ENCODE results near the gene KCNMA1.

Gene KCNMA1

DNA sequence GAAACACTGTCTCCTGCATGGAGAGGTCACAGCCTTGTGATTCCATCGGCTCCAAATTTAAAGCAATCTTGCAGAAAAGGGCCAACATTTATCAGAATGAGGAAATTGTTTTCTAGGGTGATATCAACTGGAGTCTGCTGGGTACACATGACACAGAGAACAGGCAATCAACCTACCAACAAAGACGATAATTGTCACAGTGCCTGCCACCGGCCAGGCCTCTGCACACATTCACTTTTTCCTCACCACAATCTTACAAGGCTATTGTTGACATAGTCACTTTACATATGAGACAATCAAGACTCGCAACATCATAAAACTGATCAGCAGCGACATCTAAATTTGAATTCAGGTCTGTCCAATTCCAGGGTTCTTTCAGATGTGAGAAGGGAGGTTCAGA is 189.4 kb downstream of the KCNMA1 start:
- no peak for DNase-seq (ENCODE audit: low spot score)

DNA sequence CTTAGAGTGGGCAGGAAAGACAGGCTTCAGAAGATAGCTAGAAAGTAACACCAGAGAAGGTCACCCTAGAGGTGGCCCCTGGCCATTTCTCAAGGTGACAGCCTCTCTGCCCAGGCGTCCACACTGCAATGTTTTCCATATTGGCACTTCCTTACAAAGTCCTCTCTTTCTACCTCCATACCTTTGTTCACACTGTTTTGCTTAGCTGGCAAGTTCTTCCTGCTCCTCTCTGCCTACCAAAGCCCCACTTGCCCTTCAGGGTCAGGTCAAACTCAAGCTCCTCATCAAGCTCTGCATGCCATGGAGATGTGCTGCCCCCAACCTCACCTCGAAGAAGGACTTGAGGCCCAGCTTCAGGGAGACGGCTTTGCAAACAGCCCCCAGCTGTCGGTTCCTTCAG is 190.9 kb downstream of the KCNMA1 start:
- DNase-seq (ENCODE audit: low spot score): no peak

DNA sequence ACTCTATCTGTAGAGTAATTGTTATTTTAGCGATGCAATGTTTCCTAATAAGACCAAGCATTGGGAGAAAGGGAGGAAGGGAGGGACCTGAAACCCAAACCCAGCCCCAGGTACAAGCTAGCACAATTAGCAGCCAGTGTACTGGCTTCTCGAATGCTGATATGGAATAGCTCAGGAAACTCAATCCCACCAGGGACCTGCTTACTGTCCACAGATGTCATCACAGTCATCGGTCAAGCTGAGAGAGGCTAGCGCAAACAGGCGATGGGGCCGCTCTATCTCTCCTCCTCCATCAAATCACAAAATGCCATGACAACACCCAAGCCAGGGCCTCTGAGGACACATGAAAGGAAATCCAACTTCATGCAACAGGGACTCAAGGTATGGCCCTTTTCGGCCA is 192.1 kb downstream of the KCNMA1 start:
- DNase-seq (ENCODE audit: low spot score): no peak

DNA sequence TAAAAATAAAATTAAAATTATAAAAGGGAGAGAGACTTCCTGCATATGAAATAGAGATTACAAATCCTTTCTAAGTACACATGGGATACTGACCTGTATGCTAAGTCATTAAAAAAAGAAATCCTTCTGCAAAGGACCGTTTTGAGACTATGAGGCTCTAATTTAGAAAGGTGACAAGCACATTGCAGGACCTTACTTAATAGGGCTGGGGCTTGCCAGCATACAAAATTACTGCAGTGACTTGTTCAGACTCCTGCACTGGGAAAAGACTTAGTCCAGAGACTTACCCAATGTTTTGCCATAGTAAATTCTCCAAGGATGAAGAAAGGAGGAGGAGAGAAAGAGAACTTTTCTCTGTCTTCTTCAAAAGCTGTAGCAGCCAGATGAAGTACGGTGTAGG is 193.6 kb downstream of the KCNMA1 start:
- DNase-seq (ENCODE audit: low spot score): no peak

- DNase-seq (ENCODE audit: low spot score): no peak
Observed at GRCh38 chr10:77442699-77443189, 194.9 kb downstream of the KCNMA1 start.

DNA sequence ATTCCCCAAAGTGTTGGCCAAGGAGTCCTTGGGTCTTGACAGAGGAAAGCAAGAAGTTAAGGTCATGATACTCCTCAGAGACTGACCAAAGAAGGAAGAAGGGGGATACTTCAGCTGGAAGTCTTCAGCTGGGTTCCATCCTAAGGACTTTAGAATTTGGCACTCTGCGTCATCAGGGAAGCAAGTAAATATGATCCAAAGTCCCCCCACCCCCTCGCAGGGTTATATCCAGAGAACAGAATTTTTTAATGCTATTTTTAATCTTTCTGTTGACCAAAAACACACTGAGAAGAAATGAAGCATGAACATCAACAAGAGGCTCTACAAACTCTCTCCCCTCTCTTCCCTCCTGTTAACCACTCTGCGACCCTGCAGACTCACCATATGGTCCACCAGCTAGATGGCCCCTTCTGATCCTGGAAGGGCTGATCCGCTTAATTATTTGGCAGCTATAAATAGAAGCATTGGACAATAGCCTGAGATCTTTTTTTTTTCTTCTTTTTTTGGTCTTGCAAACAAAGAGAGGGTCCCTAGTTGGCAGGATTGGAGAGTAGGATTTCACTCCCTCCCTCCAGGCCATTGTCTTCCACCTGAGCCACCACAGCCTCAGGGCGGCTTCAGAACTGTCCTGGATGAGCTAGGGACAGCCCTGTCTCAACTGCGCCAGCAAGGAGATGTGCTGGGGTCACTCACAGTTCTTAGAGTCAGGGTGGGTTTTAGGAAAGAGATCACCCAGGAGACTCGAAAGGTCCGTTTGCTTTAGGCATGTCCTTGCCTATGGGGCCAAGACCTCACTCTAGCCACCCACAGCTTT is 196.0 kb downstream of the KCNMA1 start:
- no peak for DNase-seq (ENCODE audit: low spot score)

GRCh38 chr10:77436257-77436975 is 201.2 kb downstream of the KCNMA1 start:
- DNase-seq (ENCODE audit: low spot score): no peak

GRCh38 chr10:77433546-77433945 is 204.1 kb downstream of the KCNMA1 start:
- no peak for DNase-seq (ENCODE audit: low spot score)

GRCh38 chr10:77431980-77432797 is 205.4 kb downstream of the KCNMA1 start:
- DNase-seq (ENCODE audit: low spot score): no peak

- no peak for DNase-seq (ENCODE audit: low spot score)
Observed at GRCh38 chr10:77431209-77431611, 206.4 kb downstream of the KCNMA1 start.

GRCh38 chr10:77430530-77430929 is 207.1 kb downstream of the KCNMA1 start:
- DNase-seq (ENCODE audit: low spot score): no peak

- DNase-seq (ENCODE audit: low spot score): no peak
Observed at GRCh38 chr10:77428691-77429395, 208.8 kb downstream of the KCNMA1 start.

GRCh38 chr10:77424257-77424656 is 213.4 kb downstream of the KCNMA1 start:
- no peak for DNase-seq (ENCODE audit: low spot score)

DNA sequence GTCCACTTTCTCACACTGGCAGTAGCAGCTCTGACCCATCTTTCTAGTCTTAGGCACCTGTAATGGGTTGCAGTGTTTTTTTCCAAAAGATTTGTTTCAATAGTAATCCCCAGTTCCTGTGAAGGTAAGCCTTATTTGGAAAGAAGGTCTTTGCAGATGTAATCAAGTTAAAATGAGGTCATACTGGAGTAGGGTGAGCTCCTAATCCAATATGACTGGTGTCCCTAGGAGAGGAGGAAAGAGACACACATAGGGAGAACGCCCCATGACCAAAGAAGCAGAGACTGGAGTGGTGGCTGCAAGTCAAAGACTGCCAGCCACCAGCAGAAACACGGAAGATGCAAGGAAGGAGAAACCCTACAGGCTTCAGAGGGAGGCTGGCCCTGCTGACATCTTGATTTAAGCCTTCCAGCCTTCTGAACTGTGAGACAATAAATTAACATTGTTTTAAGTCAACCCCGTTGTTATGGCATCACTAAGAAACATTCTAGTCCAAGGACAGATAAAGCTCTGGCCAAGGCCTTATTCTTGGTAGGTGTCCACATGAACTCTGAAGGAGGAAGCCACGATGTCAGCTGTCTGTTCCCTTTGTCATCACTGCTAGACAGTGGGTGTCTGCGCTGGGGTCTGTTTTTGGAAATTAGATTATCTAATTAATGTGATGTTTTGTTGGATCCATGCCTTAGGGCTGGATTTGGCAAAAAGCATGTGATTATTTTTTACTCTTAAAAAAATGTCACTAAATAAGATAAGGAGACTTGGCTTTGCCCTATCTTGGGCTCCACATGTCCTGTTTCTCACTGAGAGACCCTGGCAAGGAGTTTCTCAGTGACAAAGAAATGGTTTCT is 214.9 kb downstream of the KCNMA1 start:
- DNase-seq (ENCODE audit: low spot score): no peak

GRCh38 chr10:77421591-77421990 is 216.0 kb downstream of the KCNMA1 start:
- DNase-seq (ENCODE audit: low spot score): no peak

DNA sequence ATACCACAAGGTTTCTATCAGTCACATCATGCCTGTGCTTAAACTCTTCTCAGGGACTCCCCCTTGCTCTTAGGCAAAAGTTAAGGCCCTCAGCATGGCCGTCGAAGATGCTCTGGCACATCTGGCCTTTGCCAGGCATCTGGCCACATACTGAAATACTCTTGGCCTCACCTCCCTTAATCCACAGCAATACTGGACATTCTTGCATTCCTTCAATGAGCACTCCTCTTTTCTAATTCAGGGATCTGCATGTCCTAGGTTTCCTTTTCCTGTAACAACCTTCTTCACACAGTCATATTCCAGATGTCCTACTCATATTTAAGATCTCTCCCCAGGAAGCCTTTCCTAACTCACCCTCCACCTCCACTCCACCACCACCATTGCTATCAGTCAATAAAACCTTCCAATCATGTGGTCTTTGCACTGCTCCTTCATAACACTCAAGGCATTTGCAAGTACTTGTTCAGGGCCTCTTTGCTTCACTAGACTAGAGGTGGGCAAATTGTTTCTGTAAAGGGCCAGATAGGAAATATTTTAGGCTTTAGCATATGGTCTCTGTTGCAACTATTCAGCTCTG is 216.6 kb downstream of the KCNMA1 start:
- DNase-seq (ENCODE audit: low spot score): no peak

GRCh38 chr10:77419979-77420378 is 217.6 kb downstream of the KCNMA1 start:
- no peak for DNase-seq (ENCODE audit: low spot score)

DNA sequence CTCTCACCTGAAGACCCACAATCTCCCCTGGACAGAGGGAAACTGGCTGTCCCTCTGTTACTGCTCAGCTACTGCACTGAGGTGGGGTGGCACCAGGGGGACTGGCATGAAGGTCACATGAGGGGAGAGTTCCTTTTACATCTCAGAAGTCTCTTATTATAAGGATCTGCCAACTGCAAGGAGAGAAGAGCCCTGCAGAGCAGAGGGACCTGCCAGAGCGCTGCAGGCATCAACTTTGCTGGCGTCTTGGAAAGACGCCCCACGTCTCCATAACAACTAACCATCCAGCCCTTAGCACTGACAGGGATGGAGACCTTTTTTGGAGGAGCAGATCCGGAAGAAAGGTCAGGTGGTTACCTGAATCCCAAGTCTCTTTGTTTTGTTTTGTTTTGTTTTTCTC is 218.6 kb downstream of the KCNMA1 start:
- no peak for DNase-seq (ENCODE audit: low spot score)

GRCh38 chr10:77417806-77418640 is 219.6 kb downstream of the KCNMA1 start:
- no peak for DNase-seq (ENCODE audit: low spot score)

DNA sequence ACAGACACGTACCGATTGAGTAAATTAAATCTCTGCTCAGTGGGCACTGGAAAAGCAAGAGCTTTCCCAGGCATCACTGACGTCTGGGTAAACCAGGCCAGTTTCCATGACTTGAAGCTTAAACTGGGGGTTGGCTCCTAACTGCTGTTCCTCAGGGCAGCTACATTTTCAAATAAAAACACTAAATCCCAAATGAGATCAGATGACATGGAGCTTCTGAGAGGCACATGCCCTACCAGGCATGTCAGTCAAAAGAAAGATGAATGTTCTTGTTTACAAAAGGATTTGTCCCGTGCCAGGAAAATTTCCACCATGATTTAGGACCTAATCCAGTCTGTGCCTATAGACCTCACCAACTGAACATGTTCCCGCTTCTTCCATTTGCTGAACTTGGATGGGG is 220.2 kb downstream of the KCNMA1 start:
- no peak for DNase-seq (ENCODE audit: low spot score)

Data from CD4-positive, alpha-beta T cell treated with Interleukin-2 at 100 ng/mL for 4 hours (primary cell).